H1 (cell line): ENCODE data around the gene TNFAIP1. TPM values are rescaled to one million over a fixed set of nuclear protein-coding genes. Genes with fewer than 3 reads are reported as not detected.

Source experiments
- BCL11A ChIP-seq, 2 experiments: IDR thresholded peaks; one replicate each; pipeline ENCODE4 v1.6.1; 2011; ENCODE audit warnings: low read depth in 2 of 2, low read length in 2 of 2, mild to moderate bottlenecking in 2 of 2
- E2F6 ChIP-seq: IDR thresholded peaks from 2 replicates; pipeline ENCODE4 v1.6.1; 2012; ENCODE audit warnings: inconsistent platforms
- FOSL1 ChIP-seq: IDR thresholded peaks from 2 replicates; pipeline ENCODE4 v1.6.1; 2011; ENCODE audit warnings: mild to moderate bottlenecking, low read depth, low read length, moderate library complexity; ENCODE audit not compliant: insufficient read depth
- GTF2F1 ChIP-seq: IDR thresholded peaks from 2 replicates; pipeline ENCODE4 v1.6.1; 2012; ENCODE audit warnings: low read depth, low read length, improper control_type of control experiment, borderline replicate concordance
- HDAC2 ChIP-seq, 2 experiments: fragments of 300-600 bp in 1 of 2; sonication (generic) in 1 of 2; IDR thresholded peaks; 2 replicates each; pipeline ENCODE4 v1.6.1; 2011 to 2012; ENCODE audit warnings: low read depth in 2 of 2, low read length in 2 of 2, mild to moderate bottlenecking in 2 of 2, moderate library complexity in 2 of 2, borderline replicate concordance in 1 of 2, inconsistent platforms in 1 of 2
- KDM1A ChIP-seq: fragments of 200-600, 300-600 bp; sonication (generic); IDR thresholded peaks from 2 replicates; pipeline ENCODE4 v1.7.1; 2016; ENCODE audit warnings: mild to moderate bottlenecking, low read length, borderline replicate concordance
- POLR2AphosphoS5 ChIP-seq: IDR thresholded peaks from 2 replicates; pipeline ENCODE4 v1.6.1; 2011; ENCODE audit warnings: low read depth, low read length
- SIN3A ChIP-seq, 2 experiments: IDR thresholded peaks in 1 of 2; conservative IDR thresholded peaks in 1 of 2; 2 replicates each; pipeline ENCODE4 v1.6.1; 2011 to 2012; ENCODE audit warnings: low read length in 2 of 2, improper control_type of control experiment in 1 of 2, low read depth in 1 of 2, mild to moderate bottlenecking in 1 of 2
- SIX5 ChIP-seq: IDR thresholded peaks from 2 replicates; pipeline ENCODE4 v1.6.1; 2011; ENCODE audit warnings: mild to moderate bottlenecking, low read depth, low read length
- USF2 ChIP-seq: IDR thresholded peaks from 2 replicates; pipeline ENCODE4 v1.6.1; 2011; ENCODE audit warnings: low read length, improper control_type of control experiment
- polyA plus RNA-seq, 7 experiments: library from polyadenylated mRNA; depleted of rRNA in 3 of 7; stranded (reverse) in 5 of 7; unstranded in 2 of 7; fragments of >200 nt in 5 of 7; fragments of 200-250 nt in 2 of 7; gene quantifications; 1 replicate in 5 of 7; 2 replicates in 1 of 7; 4 replicates in 1 of 7; pipeline versions ENCODE4 v1.2.1 to v1.2.3, GENCODE V29; 2011 to 2013; ENCODE audit warnings: missing spikeins in 2 of 7, mixed read lengths in 2 of 7
- total RNA-seq: library from RNA; stranded (reverse); fragmentation: NEBNext Ultra II Directional; extraction: Animal tissue kit (Norgen Biotek cat#: 25700); gene quantifications from 2 replicates; pipeline ENCODE4 v1.2.1, GENCODE V29; 2021

The TNFAIP1 gene
- total and polyA plus RNA-seq, 2 of the 8 experiments (the other 6 are each of a cell fraction or from before 2014, with no cell fraction given): 16.9 to 19.5 TPM

- TF ChIP-seq USF2 (no peak), KDM1A (no peak), POLR2AphosphoS5 (no peak), SIN3A (conservative IDR thresholded peaks at IDR 0.05 in 1 of 2, IDR thresholded peaks at IDR 0.05 in 1 of 2; ENCODE audit: low read depth in 1 of 2, low read length in 2 of 2) (no peak), HDAC2 (IDR thresholded peaks at IDR 0.05; ENCODE audit: borderline replicate concordance in 1 of 2, low read depth in 2 of 2, low read length in 2 of 2) (no peak), SIX5 (no peak), FOSL1 (no peak), E2F6 (no peak), BCL11A (IDR thresholded peaks at IDR 0.05; ENCODE audit: low read depth in 2 of 2, low read length in 2 of 2) (no peak), GTF2F1 (no peak)
- TF ChIP-seq, all 59 proteins: peak for 0
Measured at GRCh38 chr17:28343491-28343932, 8.0 kb downstream of the TNFAIP1 start (continued).
